HG02610 (cell line): ENCODE data around the gene CHST11.

Source experiments
- ATAC-seq: cut with Tn5 transposase; IDR thresholded peaks from one replicate; pipeline ENCODE4 v1.9.1; 2021; ENCODE audit warnings: mild to moderate bottlenecking, moderate library complexity; ENCODE audit not compliant: unreplicated experiment

The CHST11 gene

GRCh38 chr12:104577581-104577981, 120.8 kb downstream of the CHST11 start:
- ATAC-seq = no peak

DNA sequence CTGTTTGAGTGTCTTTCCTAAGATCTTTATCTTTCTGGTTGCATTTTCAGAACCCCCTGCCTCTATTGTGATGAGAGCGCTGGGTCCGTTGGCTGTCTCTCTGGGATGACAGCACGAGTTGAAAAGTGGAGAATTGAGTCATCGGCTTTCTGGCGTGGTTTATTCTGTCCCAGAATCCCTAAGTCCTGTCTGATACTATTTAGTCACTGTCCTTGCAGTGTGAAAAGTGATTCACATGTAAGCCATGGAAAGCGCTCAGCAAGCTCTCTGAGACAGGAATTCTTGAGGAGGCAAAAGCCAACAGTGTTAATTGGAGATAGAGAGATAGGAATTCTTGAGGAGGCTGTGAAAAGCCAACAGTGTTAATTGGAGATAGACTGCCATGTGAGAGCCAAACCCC, 121.7 kb downstream of the CHST11 start:
- ATAC-seq = no peak

GRCh38 chr12:104579718-104580495, 123.2 kb downstream of the CHST11 start:
- no peak for ATAC-seq

DNA sequence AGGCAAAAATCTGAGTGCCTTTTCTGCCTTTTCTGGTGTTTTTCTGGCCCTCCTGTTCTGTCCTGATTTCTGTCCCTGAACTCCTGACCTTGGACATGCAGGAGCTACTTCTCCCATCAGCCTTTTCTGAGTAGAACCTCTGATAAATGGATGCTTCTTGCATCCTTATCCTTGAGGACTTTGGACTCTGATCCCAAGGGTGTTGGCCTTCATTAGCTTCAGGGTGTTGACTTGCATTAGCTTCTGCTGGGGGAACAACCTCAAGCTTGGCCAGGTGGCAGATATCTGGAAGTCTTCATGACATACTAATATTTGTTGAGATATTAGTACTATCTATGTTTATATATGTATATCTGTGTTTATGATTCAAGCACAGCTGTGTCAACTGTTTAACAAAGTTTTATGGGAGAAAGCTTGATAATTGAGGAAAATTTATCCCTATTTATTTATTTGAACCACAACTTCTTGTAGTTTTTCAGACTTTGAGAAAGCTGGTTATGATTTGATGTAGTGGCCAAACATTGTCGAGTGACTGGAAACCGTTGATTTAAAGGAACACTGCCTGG, 124.3 kb downstream of the CHST11 start:
- ATAC-seq = no peak

- ATAC-seq = peak; percentile 78
Measured at GRCh38 chr12:104582739-104583138, 126.0 kb downstream of the CHST11 start.

DNA sequence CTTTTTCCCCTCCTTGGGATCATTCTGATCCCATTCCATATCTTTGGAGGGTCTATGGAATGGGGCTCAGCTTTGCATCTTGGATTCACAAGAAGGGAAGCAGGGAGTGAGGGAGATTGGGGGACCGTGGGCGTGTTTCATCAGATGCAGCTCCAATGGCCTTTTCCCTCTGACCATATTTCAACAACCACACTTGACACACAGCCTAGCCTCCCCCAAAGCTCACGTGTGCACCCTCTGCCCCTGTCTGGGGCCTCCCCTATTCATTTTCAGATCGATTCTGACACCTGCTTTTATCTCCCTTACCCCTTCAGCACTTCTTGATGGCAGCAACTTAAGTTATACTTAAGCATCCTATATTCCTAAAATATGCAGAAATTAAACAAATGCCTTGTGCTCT, 126.6 kb downstream of the CHST11 start:
- peak; percentile 52 for ATAC-seq

- ATAC-seq = no peak
Measured at GRCh38 chr12:104585448-104586055, 128.8 kb downstream of the CHST11 start.

DNA sequence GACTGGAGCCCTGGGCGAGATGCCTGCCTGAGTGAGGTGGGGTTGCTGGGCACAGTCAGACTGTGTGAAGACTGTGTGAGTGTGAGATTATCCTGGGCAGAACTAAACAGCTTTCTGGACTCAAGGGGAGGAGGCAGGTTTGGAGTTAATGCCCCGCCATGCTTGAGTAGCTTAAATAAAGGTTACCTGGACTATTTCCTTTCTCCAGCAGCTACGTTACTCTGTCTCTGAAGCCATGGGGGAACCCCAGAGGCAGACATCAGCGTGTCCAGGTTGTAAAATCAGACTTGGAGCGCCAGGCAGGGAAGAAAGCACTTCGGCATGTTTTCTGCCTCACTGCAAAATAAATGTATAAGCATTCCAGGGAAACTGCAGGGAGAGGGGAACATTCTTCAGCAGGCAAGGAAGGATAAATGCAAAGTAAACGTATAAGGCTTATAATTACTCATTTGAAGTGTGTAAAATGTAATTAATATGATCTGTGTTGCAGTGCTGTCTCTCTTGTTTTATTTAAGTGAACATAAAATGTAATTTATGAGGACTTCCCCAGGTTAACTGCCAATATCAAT, 129.7 kb downstream of the CHST11 start:
- no peak for ATAC-seq

GRCh38 chr12:104588047-104588920, 131.5 kb downstream of the CHST11 start:
- no peak for ATAC-seq

DNA sequence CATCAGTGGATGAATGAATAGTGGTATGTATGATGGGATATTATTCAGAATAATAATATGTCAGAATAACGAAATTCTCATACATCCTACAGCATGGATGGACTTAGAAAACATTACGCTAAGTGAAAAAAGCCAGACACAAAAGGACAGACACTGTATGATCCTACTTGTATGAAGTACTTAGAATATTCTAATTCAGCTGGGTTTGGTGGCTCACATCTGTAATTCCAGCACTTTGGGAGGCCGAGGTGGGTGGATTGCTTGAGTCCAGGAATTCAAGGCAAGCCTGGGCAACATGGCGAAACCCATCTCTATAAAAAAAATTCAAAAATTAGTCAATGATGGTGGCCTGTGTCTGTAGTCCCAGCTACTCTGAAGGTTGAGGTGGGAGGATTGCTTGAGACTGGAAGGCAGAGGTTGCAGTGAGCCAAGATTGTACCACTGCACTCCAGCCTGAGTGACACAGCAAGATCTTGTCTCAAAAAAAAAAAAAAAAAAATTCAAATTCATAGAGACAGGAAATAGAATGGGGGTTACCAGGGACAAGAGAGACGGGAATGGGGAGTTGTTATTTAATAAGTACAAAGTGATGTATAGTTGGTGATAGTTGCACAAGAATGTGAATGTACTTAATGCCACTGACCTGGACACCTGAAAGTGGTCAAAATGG, 132.3 kb downstream of the CHST11 start:
- ATAC-seq = no peak

- no peak for ATAC-seq
Measured at GRCh38 chr12:104590022-104590421, 133.3 kb downstream of the CHST11 start.

GRCh38 chr12:104591257-104591885, 134.6 kb downstream of the CHST11 start:
- ATAC-seq = no peak

- no peak for ATAC-seq
Measured at GRCh38 chr12:104593482-104593881, 136.7 kb downstream of the CHST11 start.

DNA sequence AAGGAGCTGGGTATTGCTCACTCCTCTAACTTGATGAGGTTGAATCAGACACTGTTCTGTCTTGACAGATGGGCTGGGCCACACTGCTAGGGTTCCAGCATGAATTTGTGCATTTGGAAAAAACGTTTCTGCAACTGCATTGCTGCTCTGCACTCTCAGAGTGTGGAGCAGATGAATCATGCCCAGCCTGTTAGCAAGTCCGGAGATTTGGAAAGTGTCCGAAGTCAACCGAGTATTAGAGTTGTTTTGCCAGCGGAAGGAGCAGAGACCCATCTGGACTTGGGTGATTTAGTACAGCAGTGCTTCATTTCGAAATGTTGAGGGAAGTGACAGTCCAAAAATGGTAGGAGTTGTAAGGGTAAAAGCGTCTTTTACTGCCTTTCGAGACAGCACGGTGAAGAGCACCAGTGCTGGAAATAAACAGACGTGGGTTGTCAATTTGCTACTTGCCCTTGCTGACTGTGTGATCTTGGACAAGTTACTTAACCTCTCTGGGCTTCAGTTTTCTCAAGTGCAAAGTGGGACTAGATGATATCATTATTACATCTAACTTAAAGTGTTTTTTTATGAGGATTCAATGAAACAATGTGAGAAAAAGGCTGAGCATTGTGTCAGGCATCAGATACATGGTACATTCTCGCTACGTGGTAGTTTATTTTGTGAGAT, 139.5 kb downstream of the CHST11 start:
- ATAC-seq = no peak

GRCh38 chr12:104596898-104597843, 140.4 kb downstream of the CHST11 start:
- ATAC-seq = peak; percentile 38

DNA sequence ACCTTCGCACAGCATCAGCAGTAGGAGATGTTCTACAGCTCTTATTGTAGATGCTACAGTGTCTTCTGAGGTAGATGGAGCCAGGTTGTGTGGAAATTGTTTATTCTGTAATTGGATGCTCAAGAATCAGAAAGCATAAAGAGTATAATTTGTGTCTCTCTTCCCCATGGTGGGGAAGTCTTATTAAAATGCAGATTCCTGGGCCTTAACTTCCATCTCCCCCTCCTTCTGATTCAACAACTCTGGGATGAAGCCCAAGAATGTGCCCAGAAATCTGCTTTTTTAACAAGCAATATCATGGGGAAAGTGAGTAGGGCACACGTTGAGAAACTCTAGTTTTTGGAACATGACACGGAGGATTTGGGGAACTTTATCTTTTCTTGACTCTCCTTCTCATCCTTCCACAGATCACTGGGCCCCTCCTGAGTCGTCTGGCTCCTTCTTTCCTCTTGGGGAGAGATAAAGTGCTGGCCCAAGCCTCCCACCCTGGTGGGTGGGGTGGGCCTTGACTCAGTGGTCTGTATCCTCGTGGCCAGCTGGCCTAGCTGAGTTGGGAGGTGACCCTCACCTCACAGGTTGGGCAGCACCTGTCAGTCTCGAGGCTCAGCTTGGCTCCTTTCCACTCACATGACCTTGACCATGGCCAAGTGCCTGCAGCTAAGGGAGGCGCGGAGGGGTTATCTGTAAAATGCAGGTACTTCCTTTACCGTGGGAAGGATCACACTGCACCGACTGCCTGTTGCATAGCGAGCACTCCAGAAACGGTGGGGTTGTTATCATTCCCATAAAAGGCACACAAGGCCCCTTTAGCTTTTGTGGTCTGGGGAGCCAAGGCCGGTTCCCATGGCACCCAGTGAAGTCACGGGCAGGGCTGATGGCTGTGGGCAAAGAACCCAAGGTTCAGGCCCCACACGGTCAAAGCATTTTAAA, 141.9 kb downstream of the CHST11 start:
- ATAC-seq = no peak
